ENCODE measurements around the gene BPIFB4. TPM values are rescaled to one million over a fixed set of nuclear protein-coding genes. Genes with fewer than 3 reads are reported as not detected.

The BPIFB4 gene
- polyA plus RNA-seq, 1 donor (not counting 4 experiments of a cell fraction or from before 2014, with no cell fraction given) = not detected

GRCh38 chr20:33145521-33145920 lies 66.1 kb downstream of the BPIFB4 start:
- Histone ChIP-seq H3K36me3 (ENCODE audit: control insufficient read depth in 2 of 2, extremely low read depth in 1 of 2, insufficient read depth in 2 of 2, low read length in 2 of 2) (no peaks in the 10 kb centered on the region), H3K4me2 (ENCODE audit: control insufficient read depth, extremely low read depth, insufficient read depth, low read depth, low read length) (no peak overlapping the region), H3K79me2 (ENCODE audit: control insufficient read depth, insufficient read depth, low read length) (no peaks in the 10 kb centered on the region), H3K4me3 (ENCODE audit: control insufficient read depth in 2 of 3, extremely low read depth in 1 of 3, insufficient read depth in 2 of 3, low read depth in 1 of 3, low read length in 3 of 3) (no peak overlapping the region), H3K9me1 (ENCODE audit: control insufficient read depth, extremely low read depth, insufficient read depth, low read length) (no peaks in the 10 kb centered on the region), H3K9ac (ENCODE audit: control insufficient read depth, extremely low read depth, insufficient read depth, low read length) (no peak overlapping the region), H3K27ac (ENCODE audit: control insufficient read depth, insufficient read depth, low read length) (no peak overlapping the region), H3K4me1 (ENCODE audit: control insufficient read depth, extremely low read depth, insufficient read depth, low read length) (no peaks in the 10 kb centered on the region), H4K20me1 (ENCODE audit: control insufficient read depth, extremely low read depth, insufficient read depth, low read length) (no peaks in the 10 kb centered on the region), H2AFZ (ENCODE audit: control insufficient read depth, low read length) (no peak overlapping the region), H3K27me3 (ENCODE audit: control insufficient read depth, extremely low read depth, insufficient read depth, low read length) (no peaks in the 10 kb centered on the region), H3K9me3 (ENCODE audit: control insufficient read depth, low read depth, low read length) (no peaks in the 10 kb centered on the region)
- TF ChIP-seq EZH2 (IDR thresholded peaks at IDR 0.05; ENCODE audit: low read length) = no peak
- no peak for TF ChIP-seq CTCF (optimal IDR thresholded peaks at IDR 0.05 in 1 of 3, IDR thresholded peaks at IDR 0.05 in 1 of 3, conservative IDR thresholded peaks at IDR 0.05 in 1 of 3; ENCODE audit: extremely low read depth in 1 of 3, insufficient read depth in 2 of 3, low read length in 3 of 3)
- dilution Hi-C loops (cut with MboI; ENCODE audit: extremely low pct_ligation_motif_present, low sequenced_read_pairs) = no loop called here
- no peak for FAIRE-seq
- no peak for DNase-seq (ENCODE audit: low read depth, low spot score)

DNA sequence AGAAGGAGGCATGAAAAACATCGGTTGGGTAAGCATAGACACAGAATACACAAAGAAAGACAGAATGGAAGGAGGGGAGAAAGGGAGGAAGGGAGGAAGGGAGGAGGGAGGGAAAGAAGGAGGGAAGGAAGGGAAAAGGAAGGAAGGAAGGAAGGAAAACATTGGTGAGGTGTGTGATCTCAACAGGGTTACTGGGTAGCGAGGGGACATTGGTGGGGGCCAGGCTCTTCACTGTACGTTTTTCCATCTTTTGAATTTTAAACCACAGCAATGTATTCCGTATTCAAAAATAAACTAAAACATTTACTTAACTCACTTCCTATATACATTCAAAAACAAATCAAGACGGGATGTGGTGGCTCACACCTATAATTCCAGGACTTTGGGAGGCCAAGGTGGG lies 67.9 kb downstream of the BPIFB4 start:
- FAIRE-seq (no peak), DNase-seq (ENCODE audit: low read depth, low spot score) (no peak)
- Histone ChIP-seq H3K27ac (ENCODE audit: control insufficient read depth, insufficient read depth, low read length) (no peak overlapping the region), H3K9ac (ENCODE audit: control insufficient read depth, extremely low read depth, insufficient read depth, low read length) (no peak overlapping the region), H2AFZ (ENCODE audit: control insufficient read depth, low read length) (no peak overlapping the region), H3K36me3 (ENCODE audit: control insufficient read depth in 2 of 2, extremely low read depth in 1 of 2, insufficient read depth in 2 of 2, low read length in 2 of 2) (no peaks in the 10 kb centered on the region), H4K20me1 (ENCODE audit: control insufficient read depth, extremely low read depth, insufficient read depth, low read length) (no peaks in the 10 kb centered on the region), H3K79me2 (ENCODE audit: control insufficient read depth, insufficient read depth, low read length) (no peaks in the 10 kb centered on the region), H3K4me1 (ENCODE audit: control insufficient read depth, extremely low read depth, insufficient read depth, low read length) (no peaks in the 10 kb centered on the region), H3K4me2 (ENCODE audit: control insufficient read depth, extremely low read depth, insufficient read depth, low read depth, low read length) (no peak overlapping the region), H3K27me3 (ENCODE audit: control insufficient read depth, extremely low read depth, insufficient read depth, low read length) (no peaks in the 10 kb centered on the region), H3K9me3 (ENCODE audit: control insufficient read depth, low read depth, low read length) (no peaks in the 10 kb centered on the region), H3K4me3 (ENCODE audit: control insufficient read depth in 2 of 3, extremely low read depth in 1 of 3, insufficient read depth in 2 of 3, low read depth in 1 of 3, low read length in 3 of 3) (no peak overlapping the region), H3K9me1 (ENCODE audit: control insufficient read depth, extremely low read depth, insufficient read depth, low read length) (no peaks in the 10 kb centered on the region)
- dilution Hi-C loops (cut with MboI; ENCODE audit: extremely low pct_ligation_motif_present, low sequenced_read_pairs) = no loop called here
- no peak for TF ChIP-seq CTCF (optimal IDR thresholded peaks at IDR 0.05 in 1 of 3, IDR thresholded peaks at IDR 0.05 in 1 of 3, conservative IDR thresholded peaks at IDR 0.05 in 1 of 3; ENCODE audit: extremely low read depth in 1 of 3, insufficient read depth in 2 of 3, low read length in 3 of 3)
- TF ChIP-seq EZH2 (IDR thresholded peaks at IDR 0.05; ENCODE audit: low read length) = no peak
